SK-N-MC (cell line): ENCODE measurements around the gene NEK6.

Experiments
- DNase-seq: peaks from one replicate; pipeline ENCODE4 v3.0.0-alpha.2; 2011; ENCODE audit warnings: low read depth, low spot score
- H3K27ac ChIP-seq: fragments of 200-600 bp; sonication (generic); 2 replicates; pipeline ENCODE4 v1.5.1; 2016; ENCODE audit warnings: mixed run types
- H3K36me3 ChIP-seq: fragments of 200-600 bp; sonication (generic); 2 replicates; pipeline ENCODE4 v1.6.1; 2017; ENCODE audit warnings: antibody characterized with exemption, low read length, mixed read lengths; ENCODE audit not compliant: insufficient read depth
- H3K4me3 ChIP-seq: fragments of 200-600 bp; sonication (generic); 2 replicates; pipeline ENCODE4 v1.5.1; 2016
- H3K9ac ChIP-seq: fragments of 200-600 bp; sonication (generic); 2 replicates; pipeline ENCODE4 v1.8.0; 2017; ENCODE audit warnings: mixed run types, mixed read lengths; ENCODE audit not compliant: insufficient read length
- H3K9me3 ChIP-seq: fragments of 200-600 bp; sonication (generic); 2 replicates; pipeline ENCODE4 v1.6.1; 2017; ENCODE audit warnings: low read depth, mild to moderate bottlenecking, antibody characterized with exemption, low read length, moderate library complexity, mixed read lengths
- EZH2 ChIP-seq: fragments of 200-600 bp; sonication (generic); IDR thresholded peaks from one replicate; pipeline ENCODE4 v1.6.1; 2017; ENCODE audit warnings: antibody characterized with exemption
- FOXP2 ChIP-seq: optimal IDR thresholded peaks from 2 replicates; pipeline ENCODE3; 2011; ENCODE audit warnings: mild to moderate bottlenecking, moderate library complexity; ENCODE audit not compliant: insufficient read depth; ENCODE audit errors: extremely low read length, control extremely low read depth
- POLR2AphosphoS5 ChIP-seq: IDR thresholded peaks from 2 replicates; pipeline ENCODE4 v1.6.1; 2012; ENCODE audit warnings: mild to moderate bottlenecking, low read depth, low read length, borderline replicate concordance

NEK6 gene

DNA sequence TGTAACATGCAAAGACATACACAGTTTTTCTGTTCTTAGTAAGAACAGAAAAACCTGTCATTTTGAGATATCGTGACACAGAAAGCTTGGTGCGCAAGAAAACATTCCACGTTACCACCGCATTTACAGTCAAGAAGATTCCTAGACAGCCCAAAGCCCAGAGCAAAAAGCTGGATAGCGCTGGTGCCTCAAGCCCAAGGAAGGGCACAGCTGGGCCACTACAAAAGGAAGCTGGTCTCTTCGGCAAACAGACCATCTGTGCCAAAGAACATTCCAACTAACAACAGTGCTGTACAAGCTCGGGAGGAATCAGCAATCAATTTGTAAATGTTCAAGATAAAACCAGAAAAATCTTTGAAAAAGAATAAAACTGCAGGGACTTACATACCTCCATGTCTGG is 126.5 kb downstream of the NEK6 start:
- TF ChIP-seq EZH2 (no peak), FOXP2 (no peak), POLR2AphosphoS5 (no peak)
- DNase-seq, result no peak
- Histone ChIP-seq H3K36me3 (peaks cover 49% of the 10 kb centered on the region), H3K4me3 (no peak overlapping the region), H3K27ac (no peak overlapping the region), H3K9ac (no peak overlapping the region), H3K9me3 (no peaks in the 10 kb centered on the region)

DNA sequence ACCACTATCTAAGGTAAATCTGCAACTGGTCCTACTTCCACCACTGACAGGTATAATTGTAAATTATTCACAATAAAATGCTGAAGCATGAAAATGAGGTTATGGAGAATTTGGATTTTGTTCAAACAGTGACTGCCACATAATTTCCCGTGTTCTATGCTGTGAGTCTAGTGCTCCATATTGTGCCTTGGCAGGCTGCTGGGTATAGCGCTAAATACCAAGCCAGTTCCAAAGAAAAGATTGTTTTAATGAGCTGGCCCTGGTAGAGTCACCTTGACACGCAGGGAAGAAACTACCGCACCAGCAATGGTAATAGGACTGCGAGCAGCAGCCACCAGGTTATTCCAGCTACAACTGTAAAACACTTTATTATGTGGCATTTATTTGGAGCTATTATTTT is 127.1 kb downstream of the NEK6 start:
- TF ChIP-seq POLR2AphosphoS5, result no peak
- H3K9ac ChIP-seq, result no peak overlapping the region
- DNase-seq, result no peak
- H3K4me3 ChIP-seq, result no peak overlapping the region
- no peak overlapping the region for H3K27ac ChIP-seq
- peaks cover 42% of the 10 kb centered on the region for H3K36me3 ChIP-seq
- H3K9me3 ChIP-seq, result no peaks in the 10 kb centered on the region

DNA sequence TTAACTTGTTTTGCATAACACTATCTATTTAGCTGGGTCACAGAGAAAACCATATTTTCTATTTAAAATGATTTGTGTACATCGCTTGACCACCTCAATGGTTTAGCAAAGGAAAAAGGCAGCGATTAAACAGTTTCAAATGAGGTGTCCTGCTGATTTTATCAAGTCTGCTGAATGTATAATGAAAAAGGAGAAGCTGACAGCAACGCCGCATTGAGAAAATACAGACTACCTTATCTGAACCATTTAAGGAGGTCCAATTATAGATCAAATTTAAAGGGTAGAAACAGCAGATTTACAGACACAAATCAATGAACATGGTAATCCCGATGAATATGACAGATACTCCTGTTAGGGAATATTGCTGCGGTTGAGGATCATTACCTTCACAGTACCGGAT is 127.9 kb downstream of the NEK6 start:
- Histone ChIP-seq H3K36me3 (peaks cover 36% of the 10 kb centered on the region), H3K4me3 (no peak overlapping the region), H3K9me3 (no peaks in the 10 kb centered on the region), H3K9ac (no peak overlapping the region), H3K27ac (no peak overlapping the region)
- no peak for DNase-seq
- TF ChIP-seq POLR2AphosphoS5, result no peak
- TF ChIP-seq FOXP2, result no peak
- TF ChIP-seq EZH2, result no peak

DNA sequence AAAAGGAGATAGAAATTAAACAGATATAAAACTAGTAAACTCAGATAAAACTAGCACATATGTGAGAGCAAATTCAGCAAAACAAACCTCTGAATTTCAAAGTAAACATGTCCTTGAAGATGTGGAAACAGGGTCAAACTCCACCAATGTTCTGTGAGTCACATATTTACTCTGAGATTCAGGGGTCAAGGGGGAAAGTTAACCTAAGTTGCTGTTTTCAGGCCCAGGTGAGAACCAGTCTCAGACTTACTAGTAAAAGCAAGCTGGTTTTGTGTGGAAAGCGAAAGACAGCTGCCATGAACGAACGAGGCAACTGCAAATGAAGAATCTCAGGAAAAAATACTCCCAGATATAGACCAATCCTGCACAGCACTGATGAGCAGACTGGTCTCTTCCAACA is 128.5 kb downstream of the NEK6 start:
- no peak overlapping the region for H3K27ac ChIP-seq
- no peak for TF ChIP-seq POLR2AphosphoS5
- no peak for DNase-seq
- no peaks in the 10 kb centered on the region for H3K9me3 ChIP-seq
- H3K4me3 ChIP-seq, result no peak overlapping the region
- H3K9ac ChIP-seq, result no peak overlapping the region
- H3K36me3 ChIP-seq, result peaks cover 33% of the 10 kb centered on the region

DNA sequence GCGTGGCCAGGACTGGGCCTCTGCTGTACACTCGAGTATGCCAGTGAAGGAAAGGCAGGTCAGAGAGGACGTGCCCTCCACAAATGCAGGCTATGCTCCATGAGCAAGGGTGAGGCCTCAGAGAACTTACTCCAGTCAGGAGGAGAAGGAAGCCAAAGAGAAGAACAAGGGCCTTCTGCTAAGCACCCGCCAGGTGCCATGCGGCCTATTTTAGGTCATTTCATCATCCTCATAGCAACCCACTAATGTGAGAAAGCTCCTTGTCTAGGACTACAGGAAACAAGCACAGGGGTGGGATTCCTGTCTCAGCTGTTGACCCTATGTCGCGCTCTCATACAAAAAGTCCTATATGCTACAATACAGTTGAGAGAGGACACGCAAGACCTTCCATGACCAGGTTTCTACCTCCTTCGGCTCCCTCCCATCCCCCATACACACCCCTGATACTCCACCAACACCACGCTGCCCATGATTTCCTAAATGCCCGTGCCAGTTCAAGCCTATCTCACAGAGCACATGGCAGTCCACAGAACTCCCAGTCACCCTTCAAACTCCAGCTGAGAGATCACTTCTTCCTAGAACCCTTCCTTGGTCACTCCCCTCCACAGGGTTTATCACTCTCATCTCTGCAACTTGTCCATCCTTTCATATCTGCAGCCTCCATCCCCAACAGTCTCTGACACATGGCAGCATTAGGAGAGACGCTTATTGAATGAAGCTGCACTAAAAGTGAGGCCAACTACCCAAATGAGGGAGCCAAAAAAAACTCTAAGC is 130.7 kb downstream of the NEK6 start:
- H3K9ac ChIP-seq, result no peak overlapping the region
- no peak for DNase-seq
- peaks cover 16% of the 10 kb centered on the region for H3K36me3 ChIP-seq
- H3K4me3 ChIP-seq, result no peak overlapping the region
- no peaks in the 10 kb centered on the region for H3K9me3 ChIP-seq
- peak overlapping the region; percentile 27; the same call in 1 of the 2 replicates for H3K27ac ChIP-seq
- TF ChIP-seq FOXP2, result no peak
- no peak for TF ChIP-seq POLR2AphosphoS5
- TF ChIP-seq EZH2, result no peak

DNA sequence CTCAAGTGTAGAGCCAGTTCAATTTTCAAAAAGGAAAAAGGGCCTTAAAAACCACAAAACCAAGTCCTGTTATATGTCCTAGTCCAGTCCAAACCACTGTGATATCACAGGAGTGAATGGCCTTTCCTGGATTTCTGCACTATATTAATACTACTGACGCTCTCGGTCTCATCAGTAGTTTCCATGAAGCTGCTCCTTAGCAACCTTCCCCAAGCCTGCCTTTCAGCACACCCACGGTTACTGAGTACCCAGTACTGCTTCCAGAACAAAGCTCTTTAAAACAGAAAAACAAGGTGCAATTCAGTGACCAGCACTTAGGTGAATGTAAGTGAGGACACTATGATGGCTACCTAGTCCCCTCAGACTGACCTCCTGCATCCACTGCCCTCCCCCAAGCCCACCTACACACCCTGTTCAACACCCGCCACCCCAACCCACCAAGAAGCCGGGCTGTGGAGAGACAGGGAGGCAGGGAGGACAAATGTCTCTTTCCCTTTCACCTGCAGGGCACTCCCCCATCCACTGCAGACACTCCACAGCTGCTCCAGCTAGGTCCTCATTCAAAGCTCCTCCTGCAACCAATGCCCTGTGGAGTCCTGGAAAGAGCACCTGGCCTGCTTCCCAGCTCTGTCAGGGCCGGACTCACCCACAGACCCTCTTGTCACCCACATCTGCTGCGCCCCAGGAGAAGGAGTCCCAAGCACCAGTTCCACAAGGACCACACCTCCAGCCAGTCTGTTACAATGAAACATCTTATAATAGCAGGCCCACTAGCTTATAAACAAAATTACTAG is 131.6 kb downstream of the NEK6 start:
- H3K27ac ChIP-seq, result no peak overlapping the region
- H3K36me3 ChIP-seq, result peaks cover 15% of the 10 kb centered on the region
- H3K9me3 ChIP-seq, result no peaks in the 10 kb centered on the region
- no peak overlapping the region for H3K9ac ChIP-seq
- H3K4me3 ChIP-seq, result no peak overlapping the region
- TF ChIP-seq POLR2AphosphoS5 (no peak), EZH2 (no peak), FOXP2 (no peak)
- no peak for DNase-seq

DNA sequence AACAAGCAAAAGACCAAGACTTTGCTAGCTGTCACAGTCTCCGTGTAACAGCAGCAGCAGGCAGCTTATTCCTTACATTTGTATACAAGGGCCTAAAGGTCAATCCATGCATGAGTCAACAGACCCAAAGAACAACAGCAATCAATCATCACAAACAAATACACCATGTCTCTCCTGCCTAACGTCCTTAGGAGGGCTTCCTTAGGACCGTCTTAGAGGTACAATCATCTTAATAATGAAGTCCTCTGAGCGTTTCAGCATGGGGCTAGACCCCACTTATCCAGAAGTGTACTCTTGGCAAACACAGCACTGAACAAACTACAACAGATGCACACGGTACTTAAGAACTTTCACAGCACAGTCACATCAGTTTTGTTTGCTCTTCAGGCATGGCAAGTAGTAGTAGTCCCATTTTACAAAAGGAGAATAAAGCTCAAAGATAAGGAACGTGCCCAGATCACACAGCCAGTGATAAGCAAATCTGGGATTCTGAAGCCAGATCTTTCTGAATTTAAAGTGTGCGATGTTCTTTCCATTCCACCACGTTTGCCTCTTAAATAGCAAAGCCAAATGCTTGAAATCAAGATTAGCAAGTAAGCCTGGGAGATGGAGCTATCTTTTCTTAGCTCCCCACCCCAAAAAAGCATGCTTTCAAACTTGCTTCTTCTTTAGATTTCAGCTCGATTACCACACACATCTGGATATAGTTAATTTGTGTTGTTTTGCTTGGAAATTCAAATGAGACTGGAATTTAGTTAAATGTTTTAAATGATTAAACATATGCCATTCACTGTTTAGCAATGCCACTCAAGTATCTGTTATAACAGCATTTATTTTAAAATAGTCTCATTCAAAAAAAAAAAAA is 133.3 kb downstream of the NEK6 start:
- TF ChIP-seq POLR2AphosphoS5, result no peak
- TF ChIP-seq FOXP2, result no peak
- no peak for TF ChIP-seq EZH2
- Histone ChIP-seq H3K4me3 (peak overlapping the region; percentile 65), H3K9ac (peak overlapping the region; percentile 65), H3K9me3 (no peaks in the 10 kb centered on the region), H3K27ac (peak overlapping the region; percentile 95), H3K36me3 (peaks cover 19% of the 10 kb centered on the region)
- peak; percentile 35 for DNase-seq

DNA sequence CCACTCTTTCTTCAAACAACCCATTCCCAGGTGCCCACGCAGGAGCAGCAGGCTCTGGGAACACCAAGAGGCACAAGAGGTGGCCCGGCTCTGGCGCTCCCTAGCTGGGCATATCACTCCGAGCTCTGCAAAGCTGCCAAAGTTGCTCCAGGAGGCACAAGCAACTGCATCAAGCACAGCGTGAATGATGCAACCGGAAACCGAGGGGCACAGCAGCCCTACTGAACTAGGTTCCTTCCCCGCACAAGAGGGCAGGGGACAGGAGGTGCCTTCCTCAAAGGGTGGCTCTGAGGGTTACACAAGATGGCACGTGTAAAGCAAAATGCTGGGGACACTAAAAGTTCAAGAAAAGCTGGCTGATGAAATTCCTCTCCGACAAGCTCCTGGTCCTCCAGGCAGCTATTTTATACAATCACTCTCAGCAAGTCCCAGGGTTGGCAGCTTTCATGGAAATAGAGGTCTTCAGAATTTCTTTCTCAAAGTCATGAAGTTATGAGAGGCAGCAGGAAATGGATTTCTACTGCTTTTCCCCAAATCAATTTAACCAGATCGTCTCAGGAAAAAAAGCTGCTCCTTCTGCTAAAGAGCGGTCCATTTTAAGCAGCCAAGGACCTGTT is 134.6 kb downstream of the NEK6 start:
- peak; percentile 53 for DNase-seq
- H3K9me3 ChIP-seq, result no peaks in the 10 kb centered on the region
- peak overlapping the region; percentile 65 for H3K4me3 ChIP-seq
- H3K9ac ChIP-seq, result peak overlapping the region; percentile 65
- H3K36me3 ChIP-seq, result peaks cover 29% of the 10 kb centered on the region
- no peak for TF ChIP-seq FOXP2
- TF ChIP-seq POLR2AphosphoS5, result 0 out of 2 replicates have a peak, but pooled peaks have one; percentile 17
- H3K27ac ChIP-seq, result peak overlapping the region; percentile 95
